ENCODE results near the gene IL22RA2.
A peak's percentile ranks its signal among the peaks of the same experiment; 100 is the strongest.
"Not testable (repeated sequence)": the region's sequence is repeated elsewhere in the genome, so short reads cannot be mapped to it uniquely, and the experiment has no call there.

IL22RA2 gene, protein sequence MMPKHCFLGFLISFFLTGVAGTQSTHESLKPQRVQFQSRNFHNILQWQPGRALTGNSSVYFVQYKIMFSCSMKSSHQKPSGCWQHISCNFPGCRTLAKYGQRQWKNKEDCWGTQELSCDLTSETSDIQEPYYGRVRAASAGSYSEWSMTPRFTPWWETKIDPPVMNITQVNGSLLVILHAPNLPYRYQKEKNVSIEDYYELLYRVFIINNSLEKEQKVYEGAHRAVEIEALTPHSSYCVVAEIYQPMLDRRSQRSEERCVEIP

DNA sequence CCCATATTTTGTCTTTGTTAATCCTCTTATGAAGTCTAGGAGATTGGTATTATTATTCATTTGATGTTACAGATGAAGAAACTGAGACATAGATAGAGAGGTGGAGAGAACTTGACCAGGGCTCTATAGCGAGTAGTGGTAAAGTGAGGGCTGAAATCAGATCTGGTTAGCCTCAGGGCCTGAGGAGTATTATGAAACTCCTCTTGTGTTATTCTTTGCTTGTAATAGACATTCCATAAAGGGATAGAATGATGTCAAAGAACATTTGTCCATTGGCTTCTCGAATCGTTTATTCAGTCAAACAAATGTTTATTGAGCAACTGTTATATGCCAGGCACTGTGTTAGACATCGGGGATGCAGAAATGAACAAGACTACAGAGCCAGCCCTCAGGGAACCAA is at the start of gene IL22RA2:
Gene IL22RA2 (minus strand): TSS at position 144 of the 400 bp plus-strand sequence. CDS start 11,895 bp downstream, outside the sequence.
- no peak for DNase-seq (ENCODE audit: low read depth, low spot score)

DNA sequence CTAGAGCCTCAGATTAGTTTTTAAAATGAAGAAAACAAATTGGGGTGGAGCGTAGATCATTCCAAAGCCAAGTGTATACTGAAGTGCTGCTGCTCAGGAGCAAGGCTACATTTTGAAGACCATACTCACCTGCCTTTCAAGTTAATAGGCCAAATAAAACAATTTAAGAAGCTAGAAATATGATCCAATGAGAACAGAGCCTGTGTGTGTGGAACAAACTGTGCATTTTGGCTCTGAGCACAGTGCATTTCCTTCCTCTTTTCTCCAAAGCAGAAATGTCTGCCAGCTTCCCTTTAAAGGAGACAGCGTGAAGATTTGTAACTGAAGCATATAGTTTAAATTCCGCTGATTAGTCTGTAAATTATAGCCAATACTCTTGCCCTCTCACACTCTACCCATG is 48.9 kb upstream of the IL22RA2 start:
- DNase-seq (ENCODE audit: low read depth, low spot score), result no peak

DNA sequence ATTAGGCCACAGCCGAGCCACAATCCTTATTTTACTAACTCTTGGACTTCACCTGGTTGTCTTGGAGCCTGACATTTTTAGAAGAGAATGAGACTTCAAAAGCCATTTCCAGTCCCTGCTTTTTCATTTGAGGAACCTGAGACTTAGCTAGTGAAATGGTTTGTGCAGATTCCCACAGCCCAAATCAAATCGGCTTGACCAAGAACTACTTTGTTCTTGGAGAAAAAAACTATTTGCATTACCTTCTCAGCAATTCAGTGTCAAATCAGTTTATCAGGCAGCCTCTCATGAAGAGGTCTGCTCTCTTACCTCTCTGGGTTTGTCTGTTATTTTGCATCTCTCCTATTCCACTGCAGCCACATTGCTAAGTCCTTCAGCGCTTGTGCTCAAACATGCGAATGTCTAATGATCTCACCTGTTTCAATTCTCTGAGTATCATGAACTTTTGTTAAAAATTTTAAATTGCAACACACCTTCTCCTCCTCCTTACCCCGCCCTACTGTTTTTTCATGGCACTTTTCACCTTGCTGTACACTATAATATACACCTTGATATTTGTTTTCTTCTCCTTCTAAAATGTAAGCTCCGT is 46.3 kb upstream of the IL22RA2 start:
- no peak for DNase-seq (ENCODE audit: low read depth, low spot score)

DNA sequence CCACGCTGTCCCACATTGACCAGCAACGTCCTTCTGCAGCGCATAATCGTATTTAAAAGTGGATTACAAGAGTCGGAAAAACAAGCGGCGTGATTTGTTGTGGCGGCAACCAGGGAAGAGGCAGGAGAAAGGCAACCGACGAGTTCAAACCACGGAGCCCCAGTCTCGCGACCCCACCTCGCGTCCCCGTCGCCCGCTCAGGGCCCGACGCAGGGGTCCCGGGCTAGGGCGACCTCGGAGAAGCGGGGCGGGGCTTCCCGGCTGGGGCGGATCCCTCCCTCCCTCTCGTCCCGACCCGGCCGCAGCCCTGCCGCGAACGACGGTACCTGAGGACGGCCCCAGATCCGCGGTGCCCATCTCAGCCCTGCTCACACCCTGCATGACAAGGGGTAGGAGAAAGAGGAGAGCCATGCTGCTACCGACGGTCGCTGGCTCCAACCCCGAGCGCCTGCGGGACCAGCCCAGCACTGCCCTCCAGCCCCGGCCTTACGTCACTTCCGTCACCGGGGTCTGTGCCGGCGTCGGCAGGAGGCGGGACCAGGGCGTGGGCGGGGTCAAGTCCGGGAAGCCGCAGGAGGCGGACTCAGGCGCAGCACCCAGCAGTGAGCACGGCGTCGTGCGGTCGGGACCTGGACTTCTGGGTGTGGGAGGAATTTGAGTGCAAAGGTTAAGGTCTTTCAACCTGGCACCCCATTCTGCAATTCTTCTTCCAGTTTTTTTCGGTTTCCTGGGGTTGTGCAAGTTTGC is 45.6 kb upstream of the IL22RA2 start, which contains the start of gene IFNGR1:
Gene IFNGR1 (minus strand): TSS at position 469 of the 747 bp plus-strand sequence. CDS start 58 bp downstream, at position 411.
- peak; percentile 98 for DNase-seq (ENCODE audit: low read depth, low spot score)

DNA sequence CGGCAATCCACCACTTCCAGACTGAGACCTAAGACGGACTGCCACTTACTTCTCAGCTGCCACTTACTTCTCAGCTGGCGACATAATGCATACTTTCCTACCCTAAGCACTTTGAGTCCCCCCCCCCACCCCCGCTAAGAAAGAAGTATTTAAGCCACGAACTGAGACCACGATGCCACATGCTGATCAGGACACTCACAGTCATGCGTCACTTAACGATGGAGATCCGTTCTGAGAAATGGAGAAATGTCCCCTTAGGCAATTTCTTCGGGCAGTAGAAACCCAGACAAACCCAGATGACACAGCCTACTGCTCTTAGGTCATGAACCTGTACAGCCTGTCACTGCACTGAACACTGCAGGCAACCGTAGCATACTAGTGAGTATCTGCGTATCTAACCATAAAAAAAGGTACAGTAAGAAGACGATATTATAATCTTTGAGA is 45.1 kb upstream of the IL22RA2 start:
- peak; percentile 62 for DNase-seq (ENCODE audit: low read depth, low spot score)

DNA sequence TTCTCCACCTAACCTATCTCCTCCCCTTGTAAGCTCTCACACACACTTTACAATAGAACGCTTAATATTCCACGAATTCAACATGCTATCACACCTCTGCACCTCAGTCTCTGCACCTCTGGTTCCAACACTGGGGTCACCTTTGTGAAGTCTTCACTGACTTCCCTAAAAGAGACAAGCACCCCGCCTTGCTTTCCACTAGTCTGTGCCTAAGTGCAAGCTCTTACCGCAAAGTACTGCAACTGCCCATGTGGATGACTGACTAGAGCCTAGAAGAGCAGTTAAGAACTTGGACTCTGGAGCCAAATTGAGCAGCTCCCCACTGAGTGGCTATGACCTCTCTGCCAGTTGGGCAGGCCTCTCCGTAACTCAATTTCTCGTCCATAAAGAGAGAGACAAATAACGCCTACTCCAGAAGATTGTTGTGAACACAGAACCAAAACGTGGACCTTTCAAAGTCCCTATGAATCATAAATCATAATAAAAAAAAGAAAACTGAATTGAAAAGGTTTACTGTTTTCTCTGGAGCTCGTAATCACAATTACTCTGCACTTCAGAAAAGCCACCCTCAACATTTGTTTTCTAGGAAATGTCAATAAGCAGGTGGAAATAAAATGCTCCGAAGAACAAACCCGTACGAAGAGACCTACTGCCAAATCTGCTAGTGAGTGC is 44.5 kb upstream of the IL22RA2 start:
- no peak for DNase-seq (ENCODE audit: low read depth, low spot score)

DNA sequence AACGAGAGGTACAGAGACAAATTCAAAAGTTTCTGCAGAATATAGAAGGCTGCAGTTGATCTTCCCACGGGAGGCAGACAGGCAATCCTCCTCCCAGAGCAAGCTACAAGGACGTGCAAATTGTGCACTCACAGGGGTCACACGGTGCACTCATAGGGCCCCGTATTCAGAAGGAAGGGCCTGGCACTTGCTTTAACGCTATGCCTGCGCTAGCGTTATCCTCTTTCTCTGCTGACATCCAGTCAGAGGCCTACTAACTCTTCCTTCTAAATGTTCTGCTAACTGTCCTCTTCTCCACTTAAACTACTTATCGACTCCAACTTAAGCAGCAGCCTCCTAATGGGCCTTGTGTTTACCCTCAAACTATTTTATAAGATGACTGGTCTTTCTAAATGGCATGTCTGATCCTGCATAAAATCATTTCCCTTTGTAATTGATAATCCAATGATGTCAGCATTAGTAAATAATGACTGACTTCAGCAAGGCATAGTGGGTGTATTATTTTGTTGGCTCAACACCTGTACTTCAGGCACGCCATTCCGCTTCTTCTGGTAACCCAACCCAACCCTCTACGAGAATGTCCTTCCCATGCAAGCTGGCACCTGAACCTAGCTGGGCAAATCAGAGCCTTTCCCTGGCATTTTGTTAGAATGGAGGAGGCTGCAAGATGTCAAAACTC is 43.6 kb upstream of the IL22RA2 start:
- no peak for DNase-seq (ENCODE audit: low read depth, low spot score)

DNA sequence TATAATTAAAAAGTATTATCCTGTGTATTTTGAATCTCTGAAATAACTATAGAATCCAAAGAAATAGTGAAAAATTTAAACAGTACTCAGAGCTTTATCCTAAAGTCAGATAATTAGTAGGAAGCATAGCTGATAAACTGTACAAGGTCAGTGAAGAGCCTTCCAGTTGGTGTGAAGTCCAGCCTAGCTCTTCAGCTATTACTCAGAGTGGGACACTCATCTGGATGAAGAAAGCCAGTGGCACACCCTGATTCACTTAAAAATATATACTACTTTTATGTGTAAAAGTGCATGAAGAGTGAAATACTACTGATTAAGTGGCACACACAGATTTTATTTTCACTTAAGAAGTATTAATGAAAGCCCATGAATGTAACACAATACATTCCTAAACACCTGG is 42.7 kb upstream of the IL22RA2 start:
- DNase-seq (ENCODE audit: low read depth, low spot score), result no peak

DNA sequence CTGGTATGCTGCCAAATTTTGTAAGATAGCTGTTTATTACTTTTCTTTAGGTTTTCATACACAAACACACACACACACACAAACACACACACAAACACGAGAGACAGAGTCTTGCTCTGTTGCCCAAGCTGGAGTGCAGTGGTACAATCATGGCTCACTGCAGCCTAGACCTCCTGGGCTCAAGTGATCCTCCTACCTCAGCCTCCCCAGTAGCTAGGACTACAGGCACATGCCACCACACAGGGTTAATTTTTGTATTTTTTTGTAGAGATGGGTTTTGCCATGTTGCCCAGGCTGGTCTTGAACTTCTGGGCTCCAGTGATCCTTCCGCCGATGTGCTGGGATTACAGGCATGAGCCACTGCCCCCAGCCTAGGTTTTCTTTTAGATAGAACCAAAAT is 42.2 kb upstream of the IL22RA2 start:
- not testable (repeated sequence) for DNase-seq (ENCODE audit: low read depth, low spot score)

DNA sequence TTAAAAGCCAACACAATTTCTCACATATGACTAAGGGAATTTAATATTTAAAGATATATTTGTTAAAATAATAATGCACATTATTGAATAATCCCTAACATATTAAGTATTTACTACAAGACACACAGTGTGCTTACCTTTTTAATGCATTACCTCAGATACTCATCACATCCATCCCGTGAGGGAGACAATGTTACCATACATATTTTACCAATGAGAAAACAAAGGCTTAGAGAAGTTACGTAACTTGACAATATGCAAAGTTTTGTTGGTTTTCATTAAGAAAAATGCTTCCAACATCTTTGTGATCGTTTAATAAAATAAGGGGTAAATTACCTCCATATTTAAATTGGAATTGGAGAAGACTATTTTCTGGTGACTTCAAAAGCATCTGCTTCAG is 41.5 kb upstream of the IL22RA2 start:
- DNase-seq (ENCODE audit: low read depth, low spot score), result no peak

DNA sequence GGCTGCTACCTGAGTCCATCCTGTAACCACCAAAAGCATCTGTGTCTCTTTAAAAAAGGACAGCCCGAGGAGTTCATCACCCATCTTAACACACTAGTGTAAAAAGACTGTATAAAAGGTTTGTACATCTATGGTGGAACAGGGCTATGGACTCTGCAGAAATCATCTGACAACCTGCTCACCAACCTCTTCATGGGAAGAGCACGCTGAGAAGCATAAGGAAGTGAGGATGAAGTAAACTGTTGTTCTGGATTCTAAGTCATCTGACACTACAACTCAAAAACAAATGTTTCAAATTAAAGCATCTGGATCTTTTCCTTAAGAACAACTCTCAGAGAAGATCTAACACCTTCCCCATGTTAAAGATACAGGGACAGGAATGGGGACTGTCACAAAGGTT is 40.4 kb upstream of the IL22RA2 start:
- DNase-seq (ENCODE audit: low read depth, low spot score), result no peak

DNA sequence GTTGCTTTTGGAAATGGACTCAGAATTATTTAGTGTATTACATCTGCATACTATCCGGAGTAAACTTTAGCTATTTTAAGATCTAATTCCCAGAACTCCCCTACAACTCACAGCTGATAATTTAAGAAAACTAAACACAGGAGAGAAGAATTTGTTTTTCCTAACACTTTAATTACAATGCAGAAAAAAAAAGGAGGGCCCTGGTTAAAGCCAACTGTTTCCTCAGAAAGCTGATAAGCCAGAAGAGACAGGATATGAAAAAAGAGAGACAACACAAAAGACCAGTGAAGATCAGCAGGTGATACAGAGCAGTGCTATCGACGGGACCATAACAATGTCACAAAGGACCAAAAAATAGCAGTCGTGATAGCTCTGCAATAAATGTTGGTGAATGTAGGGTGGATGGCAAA is 39.9 kb upstream of the IL22RA2 start:
- DNase-seq (ENCODE audit: low read depth, low spot score), result no peak

DNA sequence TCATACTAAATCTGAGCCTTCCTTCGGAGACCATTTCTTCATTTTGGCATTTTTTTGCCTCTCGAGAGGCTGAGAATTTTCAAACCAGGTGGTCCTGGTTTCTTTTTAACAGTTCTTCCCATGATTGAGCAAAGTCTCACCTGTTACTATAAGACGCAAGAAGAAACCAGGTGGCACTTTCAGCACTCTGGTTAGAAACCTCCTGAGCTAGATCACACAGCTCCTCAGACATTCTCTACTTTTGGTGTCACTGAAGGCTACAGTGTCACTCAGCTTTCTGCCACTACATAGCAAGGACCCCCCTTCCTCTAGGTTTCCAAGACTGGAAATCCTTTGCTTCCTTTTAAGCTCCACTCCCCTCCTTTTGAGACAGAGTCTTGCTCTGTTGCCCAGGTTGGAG is 38.5 kb upstream of the IL22RA2 start:
- no peak for DNase-seq (ENCODE audit: low read depth, low spot score)

DNA sequence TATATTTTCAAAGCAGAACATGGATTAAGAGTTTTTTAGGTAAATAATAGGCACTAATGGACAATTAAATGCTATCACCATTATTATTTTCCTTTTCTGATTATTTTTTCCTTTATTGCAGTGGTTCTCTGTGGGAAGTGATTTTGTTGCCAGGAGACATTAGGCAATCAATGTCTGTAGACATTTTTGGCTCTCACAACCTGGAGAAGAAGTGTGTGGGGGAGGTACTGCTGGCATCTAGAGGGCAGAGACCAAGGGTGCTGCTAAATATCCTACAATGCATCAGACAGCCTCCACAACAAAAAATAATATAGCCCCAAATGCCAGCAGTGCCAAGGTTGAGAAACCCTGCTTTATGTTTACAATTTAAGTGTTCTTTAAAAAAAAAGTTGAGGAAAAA is 37.5 kb upstream of the IL22RA2 start:
- peak; percentile 28 for DNase-seq (ENCODE audit: low read depth, low spot score)

DNA sequence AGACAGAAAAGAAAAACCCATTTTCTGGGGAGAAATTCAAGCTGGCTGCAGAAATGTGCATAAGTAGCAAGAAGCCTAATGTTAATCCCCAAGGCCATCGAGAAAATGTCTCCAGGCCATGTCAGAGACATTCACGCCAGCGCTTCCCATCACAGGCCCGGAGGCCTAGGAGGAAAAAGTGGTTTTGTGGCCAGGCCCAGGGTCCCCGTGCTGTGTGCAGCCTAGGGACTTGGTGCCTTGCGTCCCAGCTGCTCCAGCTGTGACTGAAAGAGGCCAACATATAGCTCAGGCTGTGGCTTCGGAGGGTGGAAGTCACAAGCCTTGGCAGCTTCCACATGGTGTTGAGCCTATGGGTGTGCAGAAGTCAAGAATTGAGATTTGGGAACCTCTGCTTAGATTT is 34.8 kb upstream of the IL22RA2 start:
- DNase-seq (ENCODE audit: low read depth, low spot score), result no peak

DNA sequence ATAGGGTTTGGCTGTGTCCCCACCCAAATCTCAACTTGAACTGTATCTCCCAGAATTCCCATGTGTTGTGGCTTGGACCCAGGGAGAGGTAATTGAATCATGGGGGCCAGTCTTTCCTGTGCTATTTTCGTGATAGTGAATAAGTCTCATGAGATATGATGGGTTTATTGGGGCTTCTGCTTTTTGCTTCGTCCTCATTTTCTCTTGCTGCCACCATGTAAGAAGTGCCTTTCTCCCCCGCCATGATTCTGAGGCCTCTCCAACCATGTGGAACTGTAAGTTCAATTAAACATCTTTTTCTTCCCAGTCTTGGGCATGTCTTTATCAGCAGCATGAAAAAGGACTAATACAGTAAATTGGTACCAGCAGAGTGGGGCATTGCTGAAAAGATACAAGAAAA is 34.0 kb upstream of the IL22RA2 start:
- not testable (repeated sequence) for DNase-seq (ENCODE audit: low read depth, low spot score)

DNA sequence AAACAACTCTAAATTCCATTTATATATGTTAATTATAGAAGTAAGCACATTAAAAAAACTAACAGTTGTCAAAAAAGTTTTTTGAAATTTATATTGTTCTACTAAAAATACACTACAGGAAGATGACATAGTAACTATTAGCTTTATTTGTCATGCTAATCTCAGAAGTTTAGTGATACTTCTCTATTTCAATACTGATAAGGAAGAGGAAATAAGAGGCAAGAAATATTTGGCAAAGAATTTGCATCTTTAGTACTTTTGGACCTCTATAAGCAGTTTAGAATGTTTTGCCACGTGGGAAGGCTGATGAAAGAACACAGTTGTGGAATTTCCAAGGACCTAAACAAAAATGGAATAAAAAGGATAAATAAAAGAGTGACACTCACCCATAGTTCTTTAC is 33.1 kb upstream of the IL22RA2 start:
- DNase-seq (ENCODE audit: low read depth, low spot score), result no peak

DNA sequence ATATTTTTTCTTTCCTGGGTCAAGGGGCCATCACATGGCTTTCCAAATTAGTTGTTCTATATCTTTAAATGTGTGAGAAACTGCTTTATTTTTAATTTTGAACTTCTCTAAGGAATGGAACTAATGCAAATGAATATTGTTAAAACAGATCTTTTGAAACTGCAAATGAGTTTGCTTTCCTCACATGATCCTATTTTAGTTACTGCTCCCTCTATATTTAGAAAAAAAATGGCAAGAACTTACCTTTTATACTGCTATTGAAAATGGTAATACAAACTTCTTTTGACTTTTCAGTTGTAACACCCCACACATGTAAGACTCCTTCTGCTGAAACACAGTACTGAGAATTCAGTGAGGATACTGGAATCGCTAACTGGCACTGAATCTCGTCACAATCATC is 29.8 kb upstream of the IL22RA2 start:
- DNase-seq (ENCODE audit: low read depth, low spot score), result no peak

DNA sequence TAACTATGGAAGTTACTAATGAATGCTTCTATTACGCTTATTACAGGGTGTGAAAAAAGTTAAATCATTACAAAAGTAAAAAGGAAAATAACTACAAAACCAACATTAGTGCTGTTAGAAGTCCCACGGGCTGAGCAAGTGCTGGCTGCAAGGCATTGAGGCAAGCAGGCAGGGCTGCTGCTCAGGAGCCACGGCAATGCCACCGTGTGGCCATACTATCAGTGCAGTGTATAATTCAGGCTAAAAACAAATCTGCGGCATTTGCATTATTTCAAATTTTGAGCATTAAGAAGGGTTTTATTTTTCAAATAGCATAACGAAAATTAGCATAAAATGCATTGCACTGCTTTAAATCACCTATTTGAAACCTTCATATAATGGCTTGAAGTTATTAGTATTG is 28.6 kb upstream of the IL22RA2 start:
- DNase-seq (ENCODE audit: low read depth, low spot score), result no peak

DNA sequence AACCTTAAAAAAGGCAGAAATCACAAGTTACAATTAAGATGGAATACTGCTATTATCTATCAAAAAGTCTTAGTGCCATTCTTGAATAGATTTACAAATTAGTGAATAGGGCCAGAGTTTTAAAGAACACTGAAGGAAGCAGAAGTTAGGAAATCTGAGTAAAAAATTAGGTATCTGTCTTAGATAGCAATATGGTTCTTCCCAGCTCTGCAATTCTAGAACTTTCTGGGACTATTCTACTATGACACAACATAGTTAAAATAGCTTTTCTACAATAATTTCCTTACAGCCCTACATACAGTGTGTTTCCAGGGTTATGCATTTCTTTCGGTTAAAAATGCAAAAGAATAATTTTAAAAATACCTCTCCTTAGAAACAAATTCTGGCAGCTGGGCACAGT is 27.6 kb upstream of the IL22RA2 start:
- DNase-seq (ENCODE audit: low read depth, low spot score), result no peak

DNA sequence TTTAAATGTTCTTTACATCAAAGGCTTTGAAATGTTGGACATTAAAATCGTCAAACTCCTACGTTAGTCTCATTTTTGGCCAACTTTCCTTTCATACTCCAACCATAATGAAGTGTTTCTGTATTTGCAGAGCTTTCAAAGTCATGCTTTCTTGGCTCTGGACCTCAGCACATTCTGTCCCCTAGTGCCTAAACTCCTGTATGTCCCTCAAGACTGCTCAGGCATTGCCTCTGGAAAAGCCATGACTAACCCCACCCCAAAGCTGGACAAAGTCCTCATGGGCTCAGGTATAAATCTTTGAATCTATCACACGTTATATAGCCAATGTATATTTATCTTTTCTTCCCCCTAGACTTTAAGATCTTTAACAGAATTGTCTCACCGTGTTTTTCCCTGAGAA is 26.8 kb upstream of the IL22RA2 start:
- no peak for DNase-seq (ENCODE audit: low read depth, low spot score)
